ENCODE data around the gene DDX1. TPM values are rescaled to one million over a fixed set of nuclear protein-coding genes. Genes with fewer than 3 reads are reported as not detected.
A peak's percentile ranks its signal among the peaks of the same experiment; 100 is the strongest.

The DDX1 gene
- total and polyA plus RNA-seq, 9 of the 15 experiments (the other 6 are each of a cell fraction or from before 2014, with no cell fraction given): 116 to 277 (median 232) TPM

DNA sequence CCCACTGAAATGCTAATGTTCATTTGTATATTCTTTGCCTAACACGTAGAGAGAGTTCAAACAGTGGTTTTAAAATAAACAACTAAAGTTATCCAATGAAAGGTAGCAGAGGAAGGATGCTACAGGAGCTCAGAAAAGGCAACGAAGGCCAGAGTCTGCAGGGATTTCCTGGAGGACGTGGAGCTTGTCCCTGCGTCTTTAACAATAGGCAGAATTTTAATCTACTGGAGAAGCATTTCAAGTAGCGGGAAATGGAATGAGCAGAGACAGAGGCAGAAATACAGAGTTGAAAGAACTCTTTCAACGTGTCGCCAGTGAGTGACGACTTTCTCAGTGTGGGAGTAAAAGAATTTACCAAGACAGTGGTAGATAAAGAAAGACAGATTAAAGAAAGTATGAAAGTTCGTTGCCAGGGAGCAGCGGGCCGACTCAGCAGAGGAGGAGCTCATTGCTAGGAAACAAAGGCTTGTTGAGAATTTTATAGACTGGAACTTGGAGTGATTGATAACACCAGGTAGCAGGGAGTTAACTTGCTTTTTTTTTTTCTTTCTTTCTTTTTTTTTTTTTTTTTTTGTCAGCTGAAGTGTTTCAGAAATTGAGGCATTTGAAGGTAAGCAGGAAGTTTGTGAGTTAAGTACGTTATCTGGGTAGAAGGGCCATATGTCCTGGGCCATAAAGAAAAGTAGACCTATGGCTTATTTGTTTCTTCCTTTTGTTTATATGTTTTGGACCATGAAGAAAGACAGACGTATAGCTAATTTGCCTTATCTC, 29.9 kb upstream of the DDX1 start (continued):
- TF ChIP-seq, protein P1, sequence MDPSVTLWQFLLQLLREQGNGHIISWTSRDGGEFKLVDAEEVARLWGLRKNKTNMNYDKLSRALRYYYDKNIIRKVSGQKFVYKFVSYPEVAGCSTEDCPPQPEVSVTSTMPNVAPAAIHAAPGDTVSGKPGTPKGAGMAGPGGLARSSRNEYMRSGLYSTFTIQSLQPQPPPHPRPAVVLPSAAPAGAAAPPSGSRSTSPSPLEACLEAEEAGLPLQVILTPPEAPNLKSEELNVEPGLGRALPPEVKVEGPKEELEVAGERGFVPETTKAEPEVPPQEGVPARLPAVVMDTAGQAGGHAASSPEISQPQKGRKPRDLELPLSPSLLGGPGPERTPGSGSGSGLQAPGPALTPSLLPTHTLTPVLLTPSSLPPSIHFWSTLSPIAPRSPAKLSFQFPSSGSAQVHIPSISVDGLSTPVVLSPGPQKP (CRISPR knock-in tag; IDR thresholded peaks at IDR 0.05): no peak
- TF ChIP-seq ZNF239 (CRISPR knock-in tag; IDR thresholded peaks at IDR 0.05): no peak
- TF ChIP-seq HDAC1 (IDR thresholded peaks at IDR 0.05): no peak
- TF ChIP-seq, protein P2, sequence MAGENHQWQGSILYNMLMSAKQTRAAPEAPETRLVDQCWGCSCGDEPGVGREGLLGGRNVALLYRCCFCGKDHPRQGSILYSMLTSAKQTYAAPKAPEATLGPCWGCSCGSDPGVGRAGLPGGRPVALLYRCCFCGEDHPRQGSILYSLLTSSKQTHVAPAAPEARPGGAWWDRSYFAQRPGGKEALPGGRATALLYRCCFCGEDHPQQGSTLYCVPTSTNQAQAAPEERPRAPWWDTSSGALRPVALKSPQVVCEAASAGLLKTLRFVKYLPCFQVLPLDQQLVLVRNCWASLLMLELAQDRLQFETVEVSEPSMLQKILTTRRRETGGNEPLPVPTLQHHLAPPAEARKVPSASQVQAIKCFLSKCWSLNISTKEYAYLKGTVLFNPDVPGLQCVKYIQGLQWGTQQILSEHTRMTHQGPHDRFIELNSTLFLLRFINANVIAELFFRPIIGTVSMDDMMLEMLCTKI (IDR thresholded peaks at IDR 0.05; ENCODE audit: partially characterized antibody): no peak
- TF ChIP-seq, protein P3, sequence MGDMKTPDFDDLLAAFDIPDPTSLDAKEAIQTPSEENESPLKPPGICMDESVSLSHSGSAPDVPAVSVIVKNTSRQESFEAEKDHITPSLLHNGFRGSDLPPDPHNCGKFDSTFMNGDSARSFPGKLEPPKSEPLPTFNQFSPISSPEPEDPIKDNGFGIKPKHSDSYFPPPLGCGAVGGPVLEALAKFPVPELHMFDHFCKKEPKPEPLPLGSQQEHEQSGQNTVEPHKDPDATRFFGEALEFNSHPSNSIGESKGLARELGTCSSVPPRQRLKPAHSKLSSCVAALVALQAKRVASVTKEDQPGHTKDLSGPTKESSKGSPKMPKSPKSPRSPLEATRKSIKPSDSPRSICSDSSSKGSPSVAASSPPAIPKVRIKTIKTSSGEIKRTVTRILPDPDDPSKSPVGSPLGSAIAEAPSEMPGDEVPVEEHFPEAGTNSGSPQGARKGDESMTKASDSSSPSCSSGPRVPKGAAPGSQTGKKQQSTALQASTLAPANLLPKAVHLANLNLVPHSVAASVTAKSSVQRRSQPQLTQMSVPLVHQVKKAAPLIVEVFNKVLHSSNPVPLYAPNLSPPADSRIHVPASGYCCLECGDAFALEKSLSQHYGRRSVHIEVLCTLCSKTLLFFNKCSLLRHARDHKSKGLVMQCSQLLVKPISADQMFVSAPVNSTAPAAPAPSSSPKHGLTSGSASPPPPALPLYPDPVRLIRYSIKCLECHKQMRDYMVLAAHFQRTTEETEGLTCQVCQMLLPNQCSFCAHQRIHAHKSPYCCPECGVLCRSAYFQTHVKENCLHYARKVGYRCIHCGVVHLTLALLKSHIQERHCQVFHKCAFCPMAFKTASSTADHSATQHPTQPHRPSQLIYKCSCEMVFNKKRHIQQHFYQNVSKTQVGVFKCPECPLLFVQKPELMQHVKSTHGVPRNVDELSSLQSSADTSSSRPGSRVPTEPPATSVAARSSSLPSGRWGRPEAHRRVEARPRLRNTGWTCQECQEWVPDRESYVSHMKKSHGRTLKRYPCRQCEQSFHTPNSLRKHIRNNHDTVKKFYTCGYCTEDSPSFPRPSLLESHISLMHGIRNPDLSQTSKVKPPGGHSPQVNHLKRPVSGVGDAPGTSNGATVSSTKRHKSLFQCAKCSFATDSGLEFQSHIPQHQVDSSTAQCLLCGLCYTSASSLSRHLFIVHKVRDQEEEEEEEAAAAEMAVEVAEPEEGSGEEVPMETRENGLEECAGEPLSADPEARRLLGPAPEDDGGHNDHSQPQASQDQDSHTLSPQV (IDR thresholded peaks at IDR 0.05): no peak
- no peak for TF ChIP-seq ZNF707 (CRISPR knock-in tag; conservative IDR thresholded peaks at IDR 0.05)
- TF ChIP-seq, protein P4, sequence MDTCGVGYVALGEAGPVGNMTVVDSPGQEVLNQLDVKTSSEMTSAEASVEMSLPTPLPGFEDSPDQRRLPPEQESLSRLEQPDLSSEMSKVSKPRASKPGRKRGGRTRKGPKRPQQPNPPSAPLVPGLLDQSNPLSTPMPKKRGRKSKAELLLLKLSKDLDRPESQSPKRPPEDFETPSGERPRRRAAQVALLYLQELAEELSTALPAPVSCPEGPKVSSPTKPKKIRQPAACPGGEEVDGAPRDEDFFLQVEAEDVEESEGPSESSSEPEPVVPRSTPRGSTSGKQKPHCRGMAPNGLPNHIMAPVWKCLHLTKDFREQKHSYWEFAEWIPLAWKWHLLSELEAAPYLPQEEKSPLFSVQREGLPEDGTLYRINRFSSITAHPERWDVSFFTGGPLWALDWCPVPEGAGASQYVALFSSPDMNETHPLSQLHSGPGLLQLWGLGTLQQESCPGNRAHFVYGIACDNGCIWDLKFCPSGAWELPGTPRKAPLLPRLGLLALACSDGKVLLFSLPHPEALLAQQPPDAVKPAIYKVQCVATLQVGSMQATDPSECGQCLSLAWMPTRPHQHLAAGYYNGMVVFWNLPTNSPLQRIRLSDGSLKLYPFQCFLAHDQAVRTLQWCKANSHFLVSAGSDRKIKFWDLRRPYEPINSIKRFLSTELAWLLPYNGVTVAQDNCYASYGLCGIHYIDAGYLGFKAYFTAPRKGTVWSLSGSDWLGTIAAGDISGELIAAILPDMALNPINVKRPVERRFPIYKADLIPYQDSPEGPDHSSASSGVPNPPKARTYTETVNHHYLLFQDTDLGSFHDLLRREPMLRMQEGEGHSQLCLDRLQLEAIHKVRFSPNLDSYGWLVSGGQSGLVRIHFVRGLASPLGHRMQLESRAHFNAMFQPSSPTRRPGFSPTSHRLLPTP (IDR thresholded peaks at IDR 0.05; ENCODE audit: borderline replicate concordance, extremely low read depth, insufficient read length): no peak
- peak; percentile 84 for TF ChIP-seq RFX1 (IDR thresholded peaks at IDR 0.05)
- no peak for TF ChIP-seq FIP1L1 (IDR thresholded peaks at IDR 0.05; ENCODE audit: low read depth, low read length, poor library complexity, severe bottlenecking)
- TF ChIP-seq ZNF586 (CRISPR knock-in tag; conservative IDR thresholded peaks at IDR 0.05): no peak
- peak; percentile 23 for TF ChIP-seq KDM5B (IDR thresholded peaks at IDR 0.05; ENCODE audit: insufficient replicate concordance, low read depth, low read length)
- TF ChIP-seq, protein P5, sequence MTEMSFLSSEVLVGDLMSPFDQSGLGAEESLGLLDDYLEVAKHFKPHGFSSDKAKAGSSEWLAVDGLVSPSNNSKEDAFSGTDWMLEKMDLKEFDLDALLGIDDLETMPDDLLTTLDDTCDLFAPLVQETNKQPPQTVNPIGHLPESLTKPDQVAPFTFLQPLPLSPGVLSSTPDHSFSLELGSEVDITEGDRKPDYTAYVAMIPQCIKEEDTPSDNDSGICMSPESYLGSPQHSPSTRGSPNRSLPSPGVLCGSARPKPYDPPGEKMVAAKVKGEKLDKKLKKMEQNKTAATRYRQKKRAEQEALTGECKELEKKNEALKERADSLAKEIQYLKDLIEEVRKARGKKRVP (CRISPR knock-in tag; IDR thresholded peaks at IDR 0.05): no peak
- no peak for TF ChIP-seq PYGO2 (tag; IDR thresholded peaks at IDR 0.05)
- no peak for TF ChIP-seq RB1 (IDR thresholded peaks at IDR 0.05; ENCODE audit: low read depth)
- no peak for TF ChIP-seq LARP7 (IDR thresholded peaks at IDR 0.05)
- TF ChIP-seq POLR2AphosphoS2 (IDR thresholded peaks at IDR 0.05; ENCODE audit: low read length): no peak
- TF ChIP-seq SMAD3 (CRISPR knock-in tag; conservative IDR thresholded peaks at IDR 0.05): no peak

Measured in K562 (cell line).